Stimulated activated CD4-positive, alpha-beta T cell treated with anti-CD3 and anti-CD28 coated beads, Interleukin-2, amount 100 ng/mL, for 24 hours (primary cell): ENCODE results near the gene NSFL1C.
"Not testable (repeated sequence)": the region's sequence is repeated elsewhere in the genome, so short reads cannot be mapped to it uniquely, and the experiment has no call there.

Experiments used
- DNase-seq, 2 donors: peaks; one replicate each; pipeline ENCODE4 v3.0.0-alpha.2; 2020

NSFL1C gene

GRCh38 chr20:1466211-1467081 lies at the start of gene NSFL1C:
NSFL1C (minus strand) TSS chr20:1466849; CDS start chr20:1466824, 25 bp downstream.
- DNase-seq: peak; percentile 97 to 98

- no peak for DNase-seq
These were observed 47.2 kb upstream of the NSFL1C start for GRCh38 chr20:1513801-1514200.

GRCh38 chr20:1509237-1509636 lies 42.6 kb upstream of the NSFL1C start:
- peak in 1 of 2 donors; percentile 34 for DNase-seq

- no peak for DNase-seq
These were observed 41.9 kb upstream of the NSFL1C start for GRCh38 chr20:1508574-1508973.

GRCh38 chr20:1507276-1507675 lies 40.6 kb upstream of the NSFL1C start:
- no peak for DNase-seq

GRCh38 chr20:1505871-1506270 lies 39.2 kb upstream of the NSFL1C start:
- no peak for DNase-seq

GRCh38 chr20:1505361-1505760 lies 38.7 kb upstream of the NSFL1C start:
- DNase-seq: no peak

- DNase-seq: peak; percentile 73 to 75
These were observed 37.0 kb upstream of the NSFL1C start for GRCh38 chr20:1503564-1504227.

- no peak for DNase-seq
These were observed 33.8 kb upstream of the NSFL1C start for GRCh38 chr20:1500496-1500895.

- DNase-seq: no peak
These were observed 33.1 kb upstream of the NSFL1C start for GRCh38 chr20:1499528-1500420.

GRCh38 chr20:1497371-1497770 lies 30.7 kb upstream of the NSFL1C start:
- DNase-seq: not testable (repeated sequence)

- DNase-seq: no peak
These were observed 30.3 kb upstream of the NSFL1C start for GRCh38 chr20:1496930-1497329.

GRCh38 chr20:1494436-1494835 lies 27.8 kb upstream of the NSFL1C start:
- DNase-seq: no peak

- DNase-seq: no peak
These were observed 26.9 kb upstream of the NSFL1C start for GRCh38 chr20:1493536-1493935.

GRCh38 chr20:1491860-1492642 lies 25.4 kb upstream of the NSFL1C start:
- no peak for DNase-seq

GRCh38 chr20:1491281-1491840 lies 24.7 kb upstream of the NSFL1C start, which contains the start of gene SIRPB2:
SIRPB2 (minus strand) TSS chr20:1491420; CDS start chr20:1491359, 61 bp downstream.
- no peak for DNase-seq

- no peak for DNase-seq
These were observed 24.1 kb upstream of the NSFL1C start for GRCh38 chr20:1490643-1491195.

GRCh38 chr20:1489764-1490436 lies 23.3 kb upstream of the NSFL1C start:
- no peak for DNase-seq

GRCh38 chr20:1489325-1489724 lies 22.7 kb upstream of the NSFL1C start:
- no peak for DNase-seq

- DNase-seq: no peak
These were observed 19.9 kb upstream of the NSFL1C start for GRCh38 chr20:1486566-1486965.
